ENCODE data around the gene CRLF3. TPM values are rescaled to one million over a fixed set of nuclear protein-coding genes. Genes with fewer than 3 reads are reported as not detected.

Gene CRLF3
- polyA plus RNA-seq, 1 of the 3 experiments (the other 2 are of a cell fraction) = 10.9 TPM

GRCh38 chr17:30832438-30833124, 8.1 kb upstream of the CRLF3 start:
- Histone ChIP-seq H3K79me2 (ENCODE audit: insufficient read depth) (peaks cover 39% of the 10 kb centered on the region), H3K4me3 (ENCODE audit: low read depth in 2 of 2, low read length in 1 of 2) (peak overlapping the region; percentile 78 to 90), H3K9me2 (no peaks in the 10 kb centered on the region), H3K9me3 (no peaks in the 10 kb centered on the region), H3F3A (replicated peaks; ENCODE audit: insufficient read depth) (peaks cover 7% of the 10 kb centered on the region), H3K4me1 (ENCODE audit: control insufficient read depth in 1 of 2, insufficient read depth in 2 of 2, low read depth in 1 of 2, low read length in 1 of 2) (peaks cover 0 to 14% of the 10 kb centered on the region in 2 experiments; a peak in 2 of 4 replicates), H3K27me3 (ENCODE audit: insufficient read depth) (no peaks in the 10 kb centered on the region), H4K20me1 (ENCODE audit: insufficient read depth) (no peaks in the 10 kb centered on the region), H3K4me2 (peak overlapping the region; percentile 88), H3K36me3 (replicated peaks in 1 of 2; ENCODE audit: control insufficient read depth in 1 of 2, insufficient read depth in 2 of 2, low read length in 1 of 2) (peaks cover 5 to 8% of the 10 kb centered on the region in 2 experiments), H3K27ac (ENCODE audit: low read depth in 2 of 2, low read length in 1 of 2) (no peak overlapping the region), H2AFZ (ENCODE audit: low read depth) (peak overlapping the region; percentile 98), H3K9ac (peak overlapping the region; percentile 91)
- WGBS (ENCODE audit: low lambda C conversion rate) = 5% methylated on average over 15 of the region's 15 CpGs
- ChIA-PET POLR2A (no interaction called here), CTCF (interaction anchor here (0.5 to 0.9 kb wide), 2 partner anchors 8 to 19 kb away, joined by 3 read pairs; no protein-coding TSS in a partner anchor)
- DNase-seq = no peak
- no peak for TF ChIP-seq SMC3 (IDR thresholded peaks at IDR 0.05; ENCODE audit: low read depth, low read length)
- TF ChIP-seq TAF1 (IDR thresholded peaks at IDR 0.05; ENCODE audit: borderline replicate concordance, low read depth, low read length) = no peak
- TF ChIP-seq TEAD4 (IDR thresholded peaks at IDR 0.05; ENCODE audit: borderline replicate concordance, insufficient read depth) = no peak
- TF ChIP-seq JUND (IDR thresholded peaks at IDR 0.05) = no peak
- TF ChIP-seq IRF3 (IDR thresholded peaks at IDR 0.05; ENCODE audit: low read depth, low read length) = no peak
- no peak for TF ChIP-seq RAD21 (IDR thresholded peaks at IDR 0.05; ENCODE audit: low read length)
- no peak for TF ChIP-seq USF1 (IDR thresholded peaks at IDR 0.05; ENCODE audit: borderline replicate concordance, low read depth)
- no peak for TF ChIP-seq ELF1 (IDR thresholded peaks at IDR 0.05)
- no peak for TF ChIP-seq RXRA (IDR thresholded peaks at IDR 0.05; ENCODE audit: borderline replicate concordance, low read depth)
- TF ChIP-seq MXI1 (IDR thresholded peaks at IDR 0.05; ENCODE audit: low read depth, low read length) = no peak
- no peak for TF ChIP-seq PBX3 (IDR thresholded peaks at IDR 0.05)
- no peak for TF ChIP-seq NFIC (IDR thresholded peaks at IDR 0.05; ENCODE audit: borderline replicate concordance)
- TF ChIP-seq FOSL2 (IDR thresholded peaks at IDR 0.05; ENCODE audit: borderline replicate concordance, low read depth) = no peak

All from SK-N-SH (cell line).